Transverse colon (tissue), 3 donors: ENCODE measurements around the gene HBE1.

Experiments used
- CTCF ChIP-seq, 5 experiments: fragments of 200-600 bp in 3 of 5; fragments of 450-650 bp in 2 of 5; sonication (generic) in 3 of 5; IDR thresholded peaks; 1 replicate in 2 of 5; 2 replicates in 3 of 5; pipeline ENCODE4 v1.5.1; 2016 to 2017; ENCODE audit warnings: antibody characterized with exemption in 5 of 5, inconsistent platforms in 3 of 5, mild to moderate bottlenecking in 2 of 5, moderate library complexity in 1 of 5
- POLR2A ChIP-seq: fragments of 450-650 bp; IDR thresholded peaks from one replicate; pipeline ENCODE4 v1.6.1; 2016; ENCODE audit warnings: antibody characterized with exemption, mild to moderate bottlenecking, moderate library complexity

- TF ChIP-seq CTCF (IDR thresholded peaks at IDR 0.05) (no peak), POLR2A (no peak)
These were observed 18.6 kb upstream of the HBE1 start for GRCh38 chr11:5288108-5288905.
